K562 (cell line): ENCODE results near the gene THEM5. TPM values are rescaled to one million over a fixed set of nuclear protein-coding genes. Genes with fewer than 3 reads are reported as not detected.

Experiments used
- ATF1 ChIP-seq, 2 experiments: fragments of 450-650 bp in 1 of 2; IDR thresholded peaks; 2 replicates each; pipeline ENCODE4 v1.6.1; 2016; ENCODE audit warnings: missing compliant biosample characterization in 1 of 2, missing genetic modification characterization in 1 of 2
- ATF7 ChIP-seq: fragments of 450-650 bp; IDR thresholded peaks from 2 replicates; pipeline ENCODE4 v1.7.1; 2014; ENCODE audit warnings: mild to moderate bottlenecking, moderate library complexity
- BRD9 ChIP-seq: fragments of 450-650 bp; IDR thresholded peaks from 2 replicates; pipeline ENCODE4 v1.6.1; 2018; ENCODE audit warnings: low read depth; ENCODE audit not compliant: partially characterized antibody
- CTBP1 ChIP-seq: fragments of 450-650 bp; IDR thresholded peaks from 2 replicates; pipeline ENCODE4 v1.6.1; 2016; ENCODE audit warnings: borderline replicate concordance
- FIP1L1 ChIP-seq: fragments of 200-400 bp; formaldehyde crosslinking; IDR thresholded peaks from 2 replicates; pipeline ENCODE4 v1.6.1; 2018; ENCODE audit warnings: mild to moderate bottlenecking, low read depth, low read length; ENCODE audit not compliant: poor library complexity, severe bottlenecking
- RBM25 ChIP-seq: fragments of 200-400 bp; formaldehyde crosslinking; IDR thresholded peaks from 2 replicates; pipeline ENCODE4 v1.6.1; 2018; ENCODE audit warnings: low read length, low read depth, moderate library complexity; ENCODE audit not compliant: severe bottlenecking
- SOX6 ChIP-seq: fragments of 450-650 bp; IDR thresholded peaks from 2 replicates; pipeline ENCODE4 v1.6.1; 2014; ENCODE audit warnings: mild to moderate bottlenecking
- SPI1 ChIP-seq: IDR thresholded peaks from 2 replicates; pipeline ENCODE4 v1.6.1; 2011; ENCODE audit warnings: low read depth, low read length, control low read depth, borderline replicate concordance
- polyA plus RNA-seq, 8 experiments: library from polyadenylated mRNA; depleted of rRNA in 4 of 8; stranded (reverse) in 5 of 8; unstranded in 3 of 8; fragments of >200 nt; fragmentation: Nextera tagmentation in 2 of 8; fragmentation: Illumina TruSeq in 1 of 8; extraction: Ambion mirVana in 2 of 8; extraction: Trizol in 1 of 8; gene quantifications; 2 replicates each; pipeline versions ENCODE4 v1.2.1 to v1.2.3, GENCODE V29; 2011 to 2014; ENCODE audit warnings: inconsistent platforms in 1 of 8, missing spikeins in 1 of 8
- total RNA-seq, 7 experiments: library from RNA; depleted of rRNA in 6 of 7; stranded (reverse); fragments of >200 nt in 6 of 7; fragmentation: Illumina TruSeq in 2 of 7; extraction: Trizol in 2 of 7; gene quantifications; 2 replicates each; pipeline versions ENCODE4 v1.2.1 to v1.2.3, GENCODE V29; 2011 to 2021; ENCODE audit warnings: low replicate concordance in 1 of 7
- TF ChIP-seq, protein P1 (sequence below): fragments of 450-650 bp; IDR thresholded peaks from 2 replicates; pipeline ENCODE4 v1.6.1; 2016; ENCODE audit warnings: mild to moderate bottlenecking, moderate library complexity
- TF ChIP-seq, protein P2 (sequence below): sonication (generic); formaldehyde crosslinking; IDR thresholded peaks from 2 replicates; pipeline ENCODE4 v1.4.0; 2020; ENCODE audit warnings: mild to moderate bottlenecking, missing genetic modification reagents
- TF ChIP-seq, protein P3 (sequence below): sonication (generic); formaldehyde crosslinking; IDR thresholded peaks from 2 replicates; pipeline ENCODE4 v1.8.0; 2022; ENCODE audit warnings: mild to moderate bottlenecking, missing genetic modification reagents
- TF ChIP-seq, protein P4 (sequence below): fragments of 450-650 bp; IDR thresholded peaks from 2 replicates; pipeline ENCODE4 v1.6.1; 2016

The THEM5 gene
- total and polyA plus RNA-seq, 9 of the 15 experiments (the other 6 are each of a cell fraction or from before 2014, with no cell fraction given) = not detected

DNA sequence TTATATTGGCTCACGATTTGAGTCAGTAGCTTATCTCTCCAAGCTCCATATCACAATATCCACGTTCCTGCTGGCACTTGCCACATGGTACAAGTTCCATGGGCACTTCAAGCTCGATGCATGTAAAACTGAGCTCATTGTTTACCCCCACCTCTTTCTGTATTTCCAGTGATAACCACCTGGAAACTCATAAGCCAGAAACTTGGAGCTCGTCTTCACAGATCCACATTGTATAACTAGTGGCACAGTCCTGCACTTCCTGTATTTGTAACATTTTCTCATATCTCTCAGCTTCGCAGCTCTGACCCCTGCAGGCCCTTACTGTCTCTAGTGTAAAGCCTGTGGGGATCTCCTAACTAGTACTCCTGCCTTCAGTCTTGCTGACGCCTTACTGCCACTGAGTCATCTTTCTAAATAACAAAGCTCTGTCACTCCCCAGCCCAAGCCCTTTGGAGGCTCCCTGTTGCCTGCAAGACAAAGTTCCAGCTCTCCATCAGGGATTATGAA lies 7.4 kb downstream of the THEM5 start (continued):
- TF ChIP-seq ATF7 (peak; percentile 40), CTBP1 (peak; percentile 37; the same call in 1 of the 2 replicates), BRD9 (peak; percentile 62), SPI1 (peak; percentile 97), ATF1 (CRISPR knock-in tag; IDR thresholded peaks at IDR 0.05) (no peak), ATF1 (tag; IDR thresholded peaks at IDR 0.05) (0 out of 2 replicates have a peak, but pooled peaks have one; percentile 13), RBM25 (no peak), SOX6 (peak; percentile 31; the same call in 1 of the 2 replicates), FIP1L1 (no peak)
- TF ChIP-seq, protein P1, sequence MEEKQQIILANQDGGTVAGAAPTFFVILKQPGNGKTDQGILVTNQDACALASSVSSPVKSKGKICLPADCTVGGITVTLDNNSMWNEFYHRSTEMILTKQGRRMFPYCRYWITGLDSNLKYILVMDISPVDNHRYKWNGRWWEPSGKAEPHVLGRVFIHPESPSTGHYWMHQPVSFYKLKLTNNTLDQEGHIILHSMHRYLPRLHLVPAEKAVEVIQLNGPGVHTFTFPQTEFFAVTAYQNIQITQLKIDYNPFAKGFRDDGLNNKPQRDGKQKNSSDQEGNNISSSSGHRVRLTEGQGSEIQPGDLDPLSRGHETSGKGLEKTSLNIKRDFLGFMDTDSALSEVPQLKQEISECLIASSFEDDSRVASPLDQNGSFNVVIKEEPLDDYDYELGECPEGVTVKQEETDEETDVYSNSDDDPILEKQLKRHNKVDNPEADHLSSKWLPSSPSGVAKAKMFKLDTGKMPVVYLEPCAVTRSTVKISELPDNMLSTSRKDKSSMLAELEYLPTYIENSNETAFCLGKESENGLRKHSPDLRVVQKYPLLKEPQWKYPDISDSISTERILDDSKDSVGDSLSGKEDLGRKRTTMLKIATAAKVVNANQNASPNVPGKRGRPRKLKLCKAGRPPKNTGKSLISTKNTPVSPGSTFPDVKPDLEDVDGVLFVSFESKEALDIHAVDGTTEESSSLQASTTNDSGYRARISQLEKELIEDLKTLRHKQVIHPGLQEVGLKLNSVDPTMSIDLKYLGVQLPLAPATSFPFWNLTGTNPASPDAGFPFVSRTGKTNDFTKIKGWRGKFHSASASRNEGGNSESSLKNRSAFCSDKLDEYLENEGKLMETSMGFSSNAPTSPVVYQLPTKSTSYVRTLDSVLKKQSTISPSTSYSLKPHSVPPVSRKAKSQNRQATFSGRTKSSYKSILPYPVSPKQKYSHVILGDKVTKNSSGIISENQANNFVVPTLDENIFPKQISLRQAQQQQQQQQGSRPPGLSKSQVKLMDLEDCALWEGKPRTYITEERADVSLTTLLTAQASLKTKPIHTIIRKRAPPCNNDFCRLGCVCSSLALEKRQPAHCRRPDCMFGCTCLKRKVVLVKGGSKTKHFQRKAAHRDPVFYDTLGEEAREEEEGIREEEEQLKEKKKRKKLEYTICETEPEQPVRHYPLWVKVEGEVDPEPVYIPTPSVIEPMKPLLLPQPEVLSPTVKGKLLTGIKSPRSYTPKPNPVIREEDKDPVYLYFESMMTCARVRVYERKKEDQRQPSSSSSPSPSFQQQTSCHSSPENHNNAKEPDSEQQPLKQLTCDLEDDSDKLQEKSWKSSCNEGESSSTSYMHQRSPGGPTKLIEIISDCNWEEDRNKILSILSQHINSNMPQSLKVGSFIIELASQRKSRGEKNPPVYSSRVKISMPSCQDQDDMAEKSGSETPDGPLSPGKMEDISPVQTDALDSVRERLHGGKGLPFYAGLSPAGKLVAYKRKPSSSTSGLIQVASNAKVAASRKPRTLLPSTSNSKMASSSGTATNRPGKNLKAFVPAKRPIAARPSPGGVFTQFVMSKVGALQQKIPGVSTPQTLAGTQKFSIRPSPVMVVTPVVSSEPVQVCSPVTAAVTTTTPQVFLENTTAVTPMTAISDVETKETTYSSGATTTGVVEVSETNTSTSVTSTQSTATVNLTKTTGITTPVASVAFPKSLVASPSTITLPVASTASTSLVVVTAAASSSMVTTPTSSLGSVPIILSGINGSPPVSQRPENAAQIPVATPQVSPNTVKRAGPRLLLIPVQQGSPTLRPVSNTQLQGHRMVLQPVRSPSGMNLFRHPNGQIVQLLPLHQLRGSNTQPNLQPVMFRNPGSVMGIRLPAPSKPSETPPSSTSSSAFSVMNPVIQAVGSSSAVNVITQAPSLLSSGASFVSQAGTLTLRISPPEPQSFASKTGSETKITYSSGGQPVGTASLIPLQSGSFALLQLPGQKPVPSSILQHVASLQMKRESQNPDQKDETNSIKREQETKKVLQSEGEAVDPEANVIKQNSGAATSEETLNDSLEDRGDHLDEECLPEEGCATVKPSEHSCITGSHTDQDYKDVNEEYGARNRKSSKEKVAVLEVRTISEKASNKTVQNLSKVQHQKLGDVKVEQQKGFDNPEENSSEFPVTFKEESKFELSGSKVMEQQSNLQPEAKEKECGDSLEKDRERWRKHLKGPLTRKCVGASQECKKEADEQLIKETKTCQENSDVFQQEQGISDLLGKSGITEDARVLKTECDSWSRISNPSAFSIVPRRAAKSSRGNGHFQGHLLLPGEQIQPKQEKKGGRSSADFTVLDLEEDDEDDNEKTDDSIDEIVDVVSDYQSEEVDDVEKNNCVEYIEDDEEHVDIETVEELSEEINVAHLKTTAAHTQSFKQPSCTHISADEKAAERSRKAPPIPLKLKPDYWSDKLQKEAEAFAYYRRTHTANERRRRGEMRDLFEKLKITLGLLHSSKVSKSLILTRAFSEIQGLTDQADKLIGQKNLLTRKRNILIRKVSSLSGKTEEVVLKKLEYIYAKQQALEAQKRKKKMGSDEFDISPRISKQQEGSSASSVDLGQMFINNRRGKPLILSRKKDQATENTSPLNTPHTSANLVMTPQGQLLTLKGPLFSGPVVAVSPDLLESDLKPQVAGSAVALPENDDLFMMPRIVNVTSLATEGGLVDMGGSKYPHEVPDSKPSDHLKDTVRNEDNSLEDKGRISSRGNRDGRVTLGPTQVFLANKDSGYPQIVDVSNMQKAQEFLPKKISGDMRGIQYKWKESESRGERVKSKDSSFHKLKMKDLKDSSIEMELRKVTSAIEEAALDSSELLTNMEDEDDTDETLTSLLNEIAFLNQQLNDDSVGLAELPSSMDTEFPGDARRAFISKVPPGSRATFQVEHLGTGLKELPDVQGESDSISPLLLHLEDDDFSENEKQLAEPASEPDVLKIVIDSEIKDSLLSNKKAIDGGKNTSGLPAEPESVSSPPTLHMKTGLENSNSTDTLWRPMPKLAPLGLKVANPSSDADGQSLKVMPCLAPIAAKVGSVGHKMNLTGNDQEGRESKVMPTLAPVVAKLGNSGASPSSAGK = peak; percentile 74
- TF ChIP-seq, protein P2, sequence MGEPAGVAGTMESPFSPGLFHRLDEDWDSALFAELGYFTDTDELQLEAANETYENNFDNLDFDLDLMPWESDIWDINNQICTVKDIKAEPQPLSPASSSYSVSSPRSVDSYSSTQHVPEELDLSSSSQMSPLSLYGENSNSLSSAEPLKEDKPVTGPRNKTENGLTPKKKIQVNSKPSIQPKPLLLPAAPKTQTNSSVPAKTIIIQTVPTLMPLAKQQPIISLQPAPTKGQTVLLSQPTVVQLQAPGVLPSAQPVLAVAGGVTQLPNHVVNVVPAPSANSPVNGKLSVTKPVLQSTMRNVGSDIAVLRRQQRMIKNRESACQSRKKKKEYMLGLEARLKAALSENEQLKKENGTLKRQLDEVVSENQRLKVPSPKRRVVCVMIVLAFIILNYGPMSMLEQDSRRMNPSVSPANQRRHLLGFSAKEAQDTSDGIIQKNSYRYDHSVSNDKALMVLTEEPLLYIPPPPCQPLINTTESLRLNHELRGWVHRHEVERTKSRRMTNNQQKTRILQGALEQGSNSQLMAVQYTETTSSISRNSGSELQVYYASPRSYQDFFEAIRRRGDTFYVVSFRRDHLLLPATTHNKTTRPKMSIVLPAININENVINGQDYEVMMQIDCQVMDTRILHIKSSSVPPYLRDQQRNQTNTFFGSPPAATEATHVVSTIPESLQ (CRISPR knock-in tag) = no peak
- TF ChIP-seq, protein P3, sequence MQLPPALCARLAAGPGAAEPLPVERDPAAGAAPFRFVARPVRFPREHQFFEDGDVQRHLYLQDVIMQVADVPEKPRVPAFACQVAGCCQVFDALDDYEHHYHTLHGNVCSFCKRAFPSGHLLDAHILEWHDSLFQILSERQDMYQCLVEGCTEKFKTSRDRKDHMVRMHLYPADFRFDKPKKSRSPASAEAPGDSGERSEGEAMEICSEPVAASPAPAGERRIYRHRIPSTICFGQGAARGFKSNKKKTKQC (CRISPR knock-in tag) = no peak
- TF ChIP-seq, protein P4, sequence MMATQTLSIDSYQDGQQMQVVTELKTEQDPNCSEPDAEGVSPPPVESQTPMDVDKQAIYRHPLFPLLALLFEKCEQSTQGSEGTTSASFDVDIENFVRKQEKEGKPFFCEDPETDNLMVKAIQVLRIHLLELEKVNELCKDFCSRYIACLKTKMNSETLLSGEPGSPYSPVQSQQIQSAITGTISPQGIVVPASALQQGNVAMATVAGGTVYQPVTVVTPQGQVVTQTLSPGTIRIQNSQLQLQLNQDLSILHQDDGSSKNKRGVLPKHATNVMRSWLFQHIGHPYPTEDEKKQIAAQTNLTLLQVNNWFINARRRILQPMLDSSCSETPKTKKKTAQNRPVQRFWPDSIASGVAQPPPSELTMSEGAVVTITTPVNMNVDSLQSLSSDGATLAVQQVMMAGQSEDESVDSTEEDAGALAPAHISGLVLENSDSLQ = 0 out of 2 replicates have a peak, but pooled peaks have one; percentile 48
